IMR-90 (cell line): ENCODE data around the gene ELL.

Experiments
- CEBPB ChIP-seq: IDR thresholded peaks from 2 replicates; pipeline ENCODE4 v1.6.1; 2012; ENCODE audit warnings: low read depth, low read length, improper control_type of control experiment
- RCOR1 ChIP-seq: IDR thresholded peaks from 2 replicates; pipeline ENCODE4 v1.6.1; 2012; ENCODE audit warnings: mild to moderate bottlenecking, low read length, improper control_type of control experiment; ENCODE audit not compliant: insufficient replicate concordance
- SMC3 ChIP-seq: fragments of 150-350 bp; IDR thresholded peaks from 2 replicates; pipeline ENCODE4 v1.6.1; 2016; ENCODE audit warnings: low read depth, mild to moderate bottlenecking, antibody characterized with exemption, low read length, moderate library complexity
- TF ChIP-seq, protein P1 (sequence below): conservative IDR thresholded peaks from 2 replicates; pipeline ENCODE4 v1.5.1; 2012; ENCODE audit warnings: mild to moderate bottlenecking, low read depth, low read length, improper control_type of control experiment
- TF ChIP-seq, protein P2 (sequence below): fragments of 150-350 bp; IDR thresholded peaks from 2 replicates; pipeline ENCODE4 v1.6.1; 2017; ENCODE audit warnings: mild to moderate bottlenecking, antibody characterized with exemption, low read length, low read depth
- TF ChIP-seq, protein P3 (sequence below): fragments of 150-350 bp; IDR thresholded peaks from 2 replicates; pipeline ENCODE4 v1.6.1; 2016; ENCODE audit warnings: low read depth, mild to moderate bottlenecking, low read length, moderate library complexity, borderline replicate concordance

GRCh38 chr19:18440936-18441803 lies 80.7 kb downstream of the ELL start:
- TF ChIP-seq, protein P1, sequence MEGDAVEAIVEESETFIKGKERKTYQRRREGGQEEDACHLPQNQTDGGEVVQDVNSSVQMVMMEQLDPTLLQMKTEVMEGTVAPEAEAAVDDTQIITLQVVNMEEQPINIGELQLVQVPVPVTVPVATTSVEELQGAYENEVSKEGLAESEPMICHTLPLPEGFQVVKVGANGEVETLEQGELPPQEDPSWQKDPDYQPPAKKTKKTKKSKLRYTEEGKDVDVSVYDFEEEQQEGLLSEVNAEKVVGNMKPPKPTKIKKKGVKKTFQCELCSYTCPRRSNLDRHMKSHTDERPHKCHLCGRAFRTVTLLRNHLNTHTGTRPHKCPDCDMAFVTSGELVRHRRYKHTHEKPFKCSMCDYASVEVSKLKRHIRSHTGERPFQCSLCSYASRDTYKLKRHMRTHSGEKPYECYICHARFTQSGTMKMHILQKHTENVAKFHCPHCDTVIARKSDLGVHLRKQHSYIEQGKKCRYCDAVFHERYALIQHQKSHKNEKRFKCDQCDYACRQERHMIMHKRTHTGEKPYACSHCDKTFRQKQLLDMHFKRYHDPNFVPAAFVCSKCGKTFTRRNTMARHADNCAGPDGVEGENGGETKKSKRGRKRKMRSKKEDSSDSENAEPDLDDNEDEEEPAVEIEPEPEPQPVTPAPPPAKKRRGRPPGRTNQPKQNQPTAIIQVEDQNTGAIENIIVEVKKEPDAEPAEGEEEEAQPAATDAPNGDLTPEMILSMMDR = no peak
- TF ChIP-seq, protein P2, sequence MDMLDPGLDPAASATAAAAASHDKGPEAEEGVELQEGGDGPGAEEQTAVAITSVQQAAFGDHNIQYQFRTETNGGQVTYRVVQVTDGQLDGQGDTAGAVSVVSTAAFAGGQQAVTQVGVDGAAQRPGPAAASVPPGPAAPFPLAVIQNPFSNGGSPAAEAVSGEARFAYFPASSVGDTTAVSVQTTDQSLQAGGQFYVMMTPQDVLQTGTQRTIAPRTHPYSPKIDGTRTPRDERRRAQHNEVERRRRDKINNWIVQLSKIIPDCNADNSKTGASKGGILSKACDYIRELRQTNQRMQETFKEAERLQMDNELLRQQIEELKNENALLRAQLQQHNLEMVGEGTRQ = no peak
- TF ChIP-seq RCOR1 (no peak), SMC3 (no peak), CEBPB (no peak)
- TF ChIP-seq, protein P3, sequence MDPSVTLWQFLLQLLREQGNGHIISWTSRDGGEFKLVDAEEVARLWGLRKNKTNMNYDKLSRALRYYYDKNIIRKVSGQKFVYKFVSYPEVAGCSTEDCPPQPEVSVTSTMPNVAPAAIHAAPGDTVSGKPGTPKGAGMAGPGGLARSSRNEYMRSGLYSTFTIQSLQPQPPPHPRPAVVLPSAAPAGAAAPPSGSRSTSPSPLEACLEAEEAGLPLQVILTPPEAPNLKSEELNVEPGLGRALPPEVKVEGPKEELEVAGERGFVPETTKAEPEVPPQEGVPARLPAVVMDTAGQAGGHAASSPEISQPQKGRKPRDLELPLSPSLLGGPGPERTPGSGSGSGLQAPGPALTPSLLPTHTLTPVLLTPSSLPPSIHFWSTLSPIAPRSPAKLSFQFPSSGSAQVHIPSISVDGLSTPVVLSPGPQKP = no peak
